Chondrocyte (in vitro differentiated cells): ENCODE results near the gene PLA2G2F. TPM values are rescaled to one million over a fixed set of nuclear protein-coding genes. Genes with fewer than 3 reads are reported as not detected.

ENCODE experiments used
- DNase-seq: peaks from one replicate; pipeline ENCODE4 v3.0.0; 2021; ENCODE audit warnings: mixed read lengths, low spot score
- H3K27ac Mint-ChIP-seq: one replicate; pipeline ENCODE4 v1.8.0; 2021; ENCODE audit warnings: mild to moderate bottlenecking, moderate library complexity, mixed read lengths; ENCODE audit not compliant: unreplicated experiment
- H3K27me3 Mint-ChIP-seq: 2 replicates; pipeline ENCODE4 v1.8.0; 2021; ENCODE audit warnings: low read depth, mixed read lengths
- H3K36me3 Mint-ChIP-seq: 2 replicates; pipeline ENCODE4 v1.8.0; 2021; ENCODE audit warnings: low read depth, mixed read lengths
- H3K4me1 Mint-ChIP-seq: 2 replicates; pipeline ENCODE4 v1.8.0; 2021; ENCODE audit warnings: low read depth, mild to moderate bottlenecking, mixed read lengths
- H3K4me3 Mint-ChIP-seq: one replicate; pipeline ENCODE4 v1.8.0; 2021; ENCODE audit warnings: mild to moderate bottlenecking, moderate library complexity, mixed read lengths; ENCODE audit not compliant: unreplicated experiment
- H3K9me3 Mint-ChIP-seq: 2 replicates; pipeline ENCODE4 v1.8.0; 2021; ENCODE audit warnings: low read depth, mixed read lengths
- CTCF ChIP-seq: fragments of 200-600 bp; sonication (generic); IDR thresholded peaks from 2 replicates; pipeline ENCODE4 v1.5.0; 2021; ENCODE audit warnings: antibody characterized with exemption, mild to moderate bottlenecking, moderate library complexity
- total RNA-seq: library from RNA; stranded (reverse); gene quantifications from 3 replicates; pipeline ENCODE4 v1.2.1, GENCODE V29; 2021

Gene PLA2G2F
- total RNA-seq, 1 donor from 2014 or later: not detected

GRCh38 chr1:20139776-20140612, 871 bp downstream of the PLA2G2F start:
- no peak for TF ChIP-seq CTCF
- Mint-ChIP-seq H3K4me1 (no peaks in the 10 kb centered on the region), H3K9me3 (no peaks in the 10 kb centered on the region), H3K27me3 (peaks cover 23% of the 10 kb centered on the region), H3K27ac (no peak overlapping the region), H3K4me3 (no peak overlapping the region), H3K36me3 (no peaks in the 10 kb centered on the region)
- peak; percentile 53 for DNase-seq

GRCh38 chr1:20141001-20141400, 1.9 kb downstream of the PLA2G2F start:
- no peaks in the 10 kb centered on the region for H3K4me1 Mint-ChIP-seq
- DNase-seq: peak; percentile 64
- no peaks in the 10 kb centered on the region for H3K9me3 Mint-ChIP-seq
- peaks cover 23% of the 10 kb centered on the region for H3K27me3 Mint-ChIP-seq
- H3K4me3 Mint-ChIP-seq: no peak overlapping the region
- no peaks in the 10 kb centered on the region for H3K36me3 Mint-ChIP-seq
- no peak for TF ChIP-seq CTCF
- H3K27ac Mint-ChIP-seq: no peak overlapping the region

GRCh38 chr1:20141466-20141865, 2.3 kb downstream of the PLA2G2F start:
- no peaks in the 10 kb centered on the region for H3K36me3 Mint-ChIP-seq
- no peaks in the 10 kb centered on the region for H3K4me1 Mint-ChIP-seq
- no peak for TF ChIP-seq CTCF
- peak; percentile 58 for DNase-seq
- peaks cover 23% of the 10 kb centered on the region for H3K27me3 Mint-ChIP-seq
- H3K4me3 Mint-ChIP-seq: no peak overlapping the region
- H3K27ac Mint-ChIP-seq: no peak overlapping the region
- H3K9me3 Mint-ChIP-seq: no peaks in the 10 kb centered on the region

- Mint-ChIP-seq H3K4me1 (no peaks in the 10 kb centered on the region), H3K27me3 (peaks cover 25% of the 10 kb centered on the region), H3K4me3 (no peak overlapping the region), H3K36me3 (no peaks in the 10 kb centered on the region), H3K27ac (no peak overlapping the region), H3K9me3 (no peaks in the 10 kb centered on the region)
- no peak for TF ChIP-seq CTCF
- peak; percentile 59 for DNase-seq
These were observed 3.0 kb downstream of the PLA2G2F start for GRCh38 chr1:20142001-20142710.

DNA sequence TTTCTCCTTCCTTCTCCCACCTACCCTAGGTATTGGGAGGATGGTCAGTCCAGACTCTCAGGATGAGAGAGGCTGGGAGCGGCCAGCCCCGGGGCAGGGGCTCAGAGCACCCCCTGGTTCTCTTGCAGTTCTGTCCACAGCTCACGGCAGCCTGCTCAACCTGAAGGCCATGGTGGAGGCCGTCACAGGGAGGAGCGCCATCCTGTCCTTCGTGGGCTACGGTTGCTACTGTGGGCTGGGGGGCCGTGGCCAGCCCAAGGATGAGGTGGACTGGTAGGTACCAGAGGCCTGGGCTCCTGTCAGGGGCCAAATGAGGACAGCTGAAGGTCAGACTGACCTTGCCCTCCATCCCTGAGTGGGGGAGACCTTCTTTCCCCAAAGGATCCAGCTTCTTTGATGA, 4.2 kb downstream of the PLA2G2F start:
- Mint-ChIP-seq H3K36me3 (no peaks in the 10 kb centered on the region), H3K4me3 (no peak overlapping the region)
- TF ChIP-seq CTCF: no peak

More for the DNA sequence above, 4.2 kb downstream of the PLA2G2F start:
- Mint-ChIP-seq H3K27ac (no peak overlapping the region), H3K4me1 (no peaks in the 10 kb centered on the region), H3K9me3 (no peaks in the 10 kb centered on the region), H3K27me3 (peaks cover 25% of the 10 kb centered on the region)
- peak; percentile 66 for DNase-seq
